H7 (cell line): ENCODE measurements around the gene ADGRA1. TPM values are rescaled to one million over a fixed set of nuclear protein-coding genes. Genes with fewer than 3 reads are reported as not detected.
"Not testable (repeated sequence)": the region's sequence is repeated elsewhere in the genome, so short reads cannot be mapped to it uniquely, and the experiment has no call there.

Source experiments
- DNase-seq: peaks from one replicate; pipeline ENCODE4 v3.0.0; 2012
- H3K27me3 ChIP-seq: 2 replicates; pipeline ENCODE4 v1.6.0; 2011; ENCODE audit warnings: mild to moderate bottlenecking, low read length; ENCODE audit not compliant: control insufficient read depth, insufficient read depth
- H3K36me3 ChIP-seq: replicated peaks from 2 replicates; pipeline ENCODE4 v1.5.1; 2011; ENCODE audit warnings: low read length; ENCODE audit not compliant: control insufficient read depth, insufficient read depth
- H3K4me3 ChIP-seq: 2 replicates; pipeline ENCODE4 v1.5.1; 2011; ENCODE audit warnings: low read depth, mild to moderate bottlenecking, control low read depth, low read length, moderate library complexity; ENCODE audit not compliant: insufficient read depth
- total RNA-seq: library from RNA; depleted of rRNA; stranded (reverse); fragments of >200 nt; shearing (Covaris generic); gene quantifications from 2 replicates; pipeline ENCODE4 v1.2.3, GENCODE V29; 2014

The ADGRA1 gene
- total RNA-seq, 1 experiment from 2014 or later, result 0.62 TPM

DNA sequence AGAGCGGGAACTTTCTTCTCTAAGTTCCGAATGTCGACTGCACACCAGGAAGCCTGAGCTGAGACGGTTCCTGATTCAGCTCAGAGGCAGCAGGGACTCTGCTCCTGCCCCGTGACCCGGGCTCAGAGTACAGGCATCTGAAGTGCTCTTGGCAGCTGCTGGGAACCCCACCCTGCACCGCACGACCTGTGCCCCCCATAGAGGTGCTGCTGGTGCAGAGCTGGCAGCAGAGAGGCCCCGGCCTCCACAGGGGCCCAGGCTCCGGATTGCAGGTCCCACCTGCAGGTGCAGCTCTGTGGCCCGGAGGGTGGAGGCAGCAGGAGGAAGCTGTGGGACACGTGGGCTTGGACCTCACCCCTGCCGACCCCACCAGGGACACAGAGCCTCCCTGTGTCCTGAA is 39.5 kb upstream of the ADGRA1 start:
- Histone ChIP-seq H3K27me3 (no peaks in the 10 kb centered on the region; the same call in 1 of the 2 replicates), H3K4me3 (no peak overlapping the region), H3K36me3 (no peaks in the 10 kb centered on the region)
- no peak for DNase-seq

GRCh38 chr10:133048926-133049325 is 38.8 kb upstream of the ADGRA1 start:
- Histone ChIP-seq H3K36me3 (no peaks in the 10 kb centered on the region), H3K27me3 (no peaks in the 10 kb centered on the region; the same call in 1 of the 2 replicates), H3K4me3 (no peak overlapping the region)
- no peak for DNase-seq

DNA sequence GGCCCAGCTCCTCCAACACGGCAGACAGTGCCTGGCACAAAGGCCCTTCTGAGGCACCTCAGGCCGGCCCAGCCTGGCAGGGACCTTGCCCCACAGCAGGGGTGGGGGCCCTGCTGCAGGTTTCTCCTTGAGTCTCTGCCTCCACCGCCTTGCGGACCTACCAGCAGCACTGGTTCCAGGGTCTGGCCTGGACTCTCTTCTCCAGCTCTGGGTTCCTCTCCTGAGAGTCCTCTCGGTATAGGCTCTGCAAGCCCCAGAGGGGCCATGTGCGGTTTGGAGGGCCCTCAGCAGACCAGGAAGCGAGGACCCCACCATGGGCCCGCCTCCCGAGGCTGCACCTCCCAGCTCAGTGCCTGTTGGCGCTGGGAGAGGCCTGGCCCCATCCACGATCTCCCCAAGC is 38.1 kb upstream of the ADGRA1 start:
- Histone ChIP-seq H3K27me3 (no peaks in the 10 kb centered on the region; the same call in 1 of the 2 replicates), H3K4me3 (no peak overlapping the region), H3K36me3 (no peaks in the 10 kb centered on the region)
- no peak for DNase-seq

DNA sequence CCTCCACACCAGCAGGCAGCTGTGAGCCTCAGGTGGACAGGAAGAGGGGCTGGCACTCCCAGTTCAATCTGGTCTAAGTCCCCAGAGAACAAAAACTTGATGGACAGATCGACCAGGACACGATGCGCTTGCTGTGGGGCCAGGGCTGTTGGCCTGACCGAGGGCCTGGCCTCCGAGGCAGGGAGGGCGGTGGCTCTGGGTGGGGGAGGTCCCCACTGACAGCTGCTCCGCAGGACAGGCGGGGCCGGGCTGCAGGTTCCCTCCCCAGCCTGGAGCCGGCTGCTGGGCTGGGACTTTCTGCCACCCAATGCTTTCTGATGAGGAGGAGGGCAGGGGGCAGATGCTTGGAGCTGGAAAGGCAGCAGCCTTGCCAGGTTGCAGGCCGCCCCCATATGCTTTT is 37.4 kb upstream of the ADGRA1 start:
- no peak for DNase-seq
- no peaks in the 10 kb centered on the region for H3K36me3 ChIP-seq
- H3K4me3 ChIP-seq, result no peak overlapping the region
- H3K27me3 ChIP-seq, result no peaks in the 10 kb centered on the region

DNA sequence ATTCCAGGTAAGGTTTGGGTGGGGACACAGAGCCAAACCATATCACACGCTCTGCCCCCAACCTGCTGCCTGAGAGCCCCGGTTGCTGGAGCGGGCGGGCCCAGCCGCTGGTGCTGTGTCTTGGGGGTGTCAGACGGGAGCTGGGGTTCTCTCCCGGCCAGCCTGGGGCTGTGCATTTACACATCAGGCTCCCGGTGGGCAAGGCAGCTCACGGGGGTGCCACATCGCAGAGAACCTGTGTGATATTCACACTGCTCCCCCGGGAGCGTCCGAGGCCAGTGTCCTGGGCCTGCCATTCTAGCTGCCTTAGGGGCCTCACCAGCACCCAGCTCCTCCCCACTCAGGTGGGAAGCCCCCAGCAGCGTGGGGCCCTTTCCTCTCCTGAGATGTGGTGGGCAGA is 35.6 kb upstream of the ADGRA1 start:
- H3K36me3 ChIP-seq, result no peaks in the 10 kb centered on the region
- DNase-seq, result no peak

GRCh38 chr10:133053527-133054133 is 34.1 kb upstream of the ADGRA1 start:
- not testable (repeated sequence) for H3K27me3 ChIP-seq, DNase-seq, H3K36me3 ChIP-seq, H3K4me3 ChIP-seq

More for the DNA sequence above, 35.6 kb upstream of the ADGRA1 start:
- Histone ChIP-seq H3K4me3 (no peak overlapping the region), H3K27me3 (no peaks in the 10 kb centered on the region)

DNA sequence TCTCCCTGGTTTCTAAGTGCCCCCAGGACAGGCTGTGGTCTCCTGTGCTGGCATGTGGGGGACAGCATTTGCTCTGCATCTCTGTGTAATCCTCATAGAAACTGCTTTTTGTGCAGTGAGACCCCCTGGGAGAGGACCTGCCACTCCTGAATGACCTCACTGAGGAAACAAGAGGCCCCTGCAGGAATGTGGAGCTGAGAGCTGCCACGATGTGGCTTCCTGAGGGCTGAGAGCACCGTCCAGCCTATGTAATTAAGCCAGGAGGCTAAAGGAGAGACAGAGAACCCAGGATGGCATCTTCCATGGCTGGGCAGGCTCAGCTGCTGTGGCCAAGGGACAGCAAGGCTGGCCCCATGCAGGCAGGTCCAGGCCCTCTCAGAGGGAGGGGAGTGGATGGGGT is 32.3 kb upstream of the ADGRA1 start:
- H3K27me3 ChIP-seq, result no peaks in the 10 kb centered on the region
- no peak overlapping the region for H3K4me3 ChIP-seq
- no peaks in the 10 kb centered on the region for H3K36me3 ChIP-seq
- no peak for DNase-seq

GRCh38 chr10:133056001-133056400 is 31.7 kb upstream of the ADGRA1 start:
- no peak for DNase-seq
- Histone ChIP-seq H3K36me3 (no peaks in the 10 kb centered on the region), H3K27me3 (no peaks in the 10 kb centered on the region), H3K4me3 (no peak overlapping the region)

DNA sequence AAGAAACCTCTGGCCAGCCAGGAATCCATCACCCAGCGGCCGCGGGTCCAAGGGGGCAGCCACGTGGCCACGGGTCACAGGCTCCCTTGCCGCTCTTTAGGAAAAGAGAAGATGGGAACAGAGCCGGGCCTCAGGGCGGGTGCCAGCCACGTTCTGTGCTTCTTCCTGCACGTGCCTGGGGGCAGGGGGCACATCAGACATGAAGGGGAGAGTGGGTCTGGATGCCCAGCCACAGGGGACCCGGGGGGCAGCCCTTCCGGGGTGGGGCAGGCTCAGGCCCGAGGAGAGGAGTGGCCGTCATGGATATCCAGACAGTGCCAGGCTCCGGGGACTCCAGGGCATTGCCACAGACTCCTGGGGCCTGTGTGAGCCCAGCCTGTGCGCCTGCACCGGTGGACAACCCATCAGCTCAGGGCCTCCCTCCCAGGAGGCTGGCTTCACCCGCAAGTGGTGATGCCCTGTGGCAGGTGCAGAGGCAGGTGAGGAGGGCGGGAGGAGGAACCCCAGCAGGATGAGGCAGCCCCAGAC is 31.0 kb upstream of the ADGRA1 start:
- no peak for DNase-seq
- no peak overlapping the region for H3K4me3 ChIP-seq

GRCh38 chr10:133058331-133059092 is 29.2 kb upstream of the ADGRA1 start:
- Histone ChIP-seq H3K4me3 (no peak overlapping the region), H3K36me3 (no peaks in the 10 kb centered on the region), H3K27me3 (no peaks in the 10 kb centered on the region)
- no peak for DNase-seq

More for the DNA sequence above, 31.0 kb upstream of the ADGRA1 start:
- Histone ChIP-seq H3K36me3 (no peaks in the 10 kb centered on the region), H3K27me3 (no peaks in the 10 kb centered on the region)

DNA sequence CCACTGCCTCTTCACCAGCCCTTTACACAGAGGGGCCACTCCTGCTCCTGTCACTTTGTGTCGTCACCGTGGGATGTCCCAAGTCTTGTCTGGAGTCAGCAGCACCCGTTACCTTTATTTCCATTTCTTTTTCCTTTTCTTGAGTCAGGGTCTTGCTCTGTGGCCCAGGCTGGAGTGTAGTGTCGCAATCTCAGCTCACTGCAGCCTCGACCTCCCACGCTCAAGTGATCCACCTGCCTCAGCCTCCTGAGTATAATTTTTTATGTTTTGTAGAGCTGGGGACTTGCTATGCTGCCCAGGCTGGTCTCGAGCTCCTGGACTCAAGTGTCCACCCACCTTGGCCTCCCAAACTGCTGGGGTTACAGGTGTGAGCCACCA is 28.6 kb upstream of the ADGRA1 start:
- H3K27me3 ChIP-seq, result no peaks in the 10 kb centered on the region
- H3K36me3 ChIP-seq, result no peaks in the 10 kb centered on the region
- DNase-seq, result no peak
- no peak overlapping the region for H3K4me3 ChIP-seq

GRCh38 chr10:133059571-133059970 is 28.2 kb upstream of the ADGRA1 start:
- Histone ChIP-seq H3K36me3 (no peaks in the 10 kb centered on the region), H3K27me3 (no peaks in the 10 kb centered on the region), H3K4me3 (no peak overlapping the region)
- no peak for DNase-seq

- Histone ChIP-seq H3K27me3 (no peaks in the 10 kb centered on the region), H3K4me3 (no peak overlapping the region), H3K36me3 (no peaks in the 10 kb centered on the region)
- DNase-seq, result no peak
Measured at GRCh38 chr10:133060022-133060421, 27.7 kb upstream of the ADGRA1 start.

GRCh38 chr10:133060466-133060865 is 27.3 kb upstream of the ADGRA1 start:
- no peak overlapping the region for H3K4me3 ChIP-seq
- DNase-seq, result no peak
- no peaks in the 10 kb centered on the region for H3K36me3 ChIP-seq
- no peaks in the 10 kb centered on the region for H3K27me3 ChIP-seq

DNA sequence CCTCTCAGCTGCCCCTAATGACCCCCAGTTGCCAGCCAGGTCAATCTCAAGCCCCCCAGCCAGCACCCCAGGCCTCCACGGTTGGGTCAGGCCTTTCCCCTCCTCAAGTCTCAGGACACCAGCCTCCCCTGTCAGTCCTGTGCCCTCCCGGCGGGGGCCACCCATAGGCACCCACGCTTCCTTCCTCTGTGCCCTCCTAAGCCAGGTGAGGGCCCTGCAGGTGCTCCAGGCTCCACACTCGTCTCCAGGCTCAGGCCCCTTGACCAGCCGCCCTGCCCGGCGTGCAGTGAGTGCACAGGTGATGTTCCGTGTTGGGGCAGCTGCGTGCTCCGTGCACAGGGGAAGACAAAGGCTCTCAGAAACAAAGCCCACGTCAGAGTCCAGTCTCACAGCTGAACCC is 26.8 kb upstream of the ADGRA1 start:
- no peak for DNase-seq
- Histone ChIP-seq H3K36me3 (no peaks in the 10 kb centered on the region), H3K4me3 (no peak overlapping the region), H3K27me3 (no peaks in the 10 kb centered on the region)
